CD4-positive, alpha-beta T cell treated with Interferon alpha-2 for 1 hour (primary cell): Measurements from ENCODE around the gene OR2T11.
"Not testable (repeated sequence)": the region's sequence is repeated elsewhere in the genome, so short reads cannot be mapped to it uniquely, and the experiment has no call there.

Experiments
- DNase-seq, 2 donors: peaks; one replicate each; pipeline ENCODE4 v3.0.0-alpha.2; 2020 to 2022

The OR2T11 gene

GRCh38 chr1:248634991-248635390 lies at the start of gene OR2T11:
Gene OR2T11 (minus strand): TSS chr1:248635091. CDS start chr1:248627128, 7,963 bp downstream.
- DNase-seq, result not testable (repeated sequence)

- no peak for DNase-seq
These were observed 46.8 kb upstream of the OR2T11 start for GRCh38 chr1:248681651-248682050.

- no peak for DNase-seq
These were observed 35.1 kb upstream of the OR2T11 start for GRCh38 chr1:248670003-248670402.

- DNase-seq, result peak in 1 of 2 donors; percentile 7
These were observed 28.8 kb upstream of the OR2T11 start for GRCh38 chr1:248663453-248664328.

- DNase-seq, result not testable (repeated sequence)
These were observed 21.9 kb upstream of the OR2T11 start for GRCh38 chr1:248656797-248657196.

- DNase-seq, result not testable (repeated sequence)
These were observed 20.5 kb upstream of the OR2T11 start, which contains the start of gene OR2T27 for GRCh38 chr1:248655354-248655753. Gene OR2T27 (minus strand): TSS chr1:248655528. CDS start chr1:248650884, 4,644 bp downstream.

- DNase-seq, result not testable (repeated sequence)
These were observed 14.1 kb upstream of the OR2T11 start for GRCh38 chr1:248648770-248649536.

- not testable (repeated sequence) for DNase-seq
These were observed 10.3 kb upstream of the OR2T11 start, which contains the start of gene OR2T35 for GRCh38 chr1:248645178-248645577. Gene OR2T35 (minus strand): TSS chr1:248645278. CDS start chr1:248639258, 6,020 bp downstream.

- DNase-seq, result not testable (repeated sequence)
These were observed 8.2 kb upstream of the OR2T11 start for GRCh38 chr1:248642971-248643651.

GRCh38 chr1:248641583-248641982 lies 6.7 kb upstream of the OR2T11 start:
- DNase-seq, result not testable (repeated sequence)

- not testable (repeated sequence) for DNase-seq
These were observed 6.0 kb upstream of the OR2T11 start for GRCh38 chr1:248640906-248641305.

GRCh38 chr1:248639652-248640051 lies 4.8 kb upstream of the OR2T11 start:
- DNase-seq, result not testable (repeated sequence)

GRCh38 chr1:248636612-248637011 lies 1.7 kb upstream of the OR2T11 start:
- DNase-seq, result not testable (repeated sequence)

GRCh38 chr1:248631354-248632008 lies 3.4 kb downstream of the OR2T11 start:
- DNase-seq, result no peak

GRCh38 chr1:248630551-248630950 lies 4.3 kb downstream of the OR2T11 start:
- DNase-seq, result no peak

- no peak for DNase-seq
These were observed 6.7 kb downstream of the OR2T11 start for GRCh38 chr1:248627971-248628844.

GRCh38 chr1:248625971-248626370 lies 8.9 kb downstream of the OR2T11 start:
- DNase-seq, result no peak

GRCh38 chr1:248625166-248625565 lies 9.7 kb downstream of the OR2T11 start:
- DNase-seq, result no peak

GRCh38 chr1:248622570-248623001 lies 12.3 kb downstream of the OR2T11 start:
- peak in 1 of 2 donors; percentile 41 for DNase-seq

- no peak for DNase-seq
These were observed 13.1 kb downstream of the OR2T11 start for GRCh38 chr1:248621770-248622169.

GRCh38 chr1:248618878-248619277 lies 16.0 kb downstream of the OR2T11 start:
- peak; percentile 6 to 51 for DNase-seq
